Keratinocyte (primary cell): Measurements from ENCODE around the gene BLACAT1.

ENCODE experiments used
- CTCF ChIP-seq, 3 experiments: IDR thresholded peaks in 1 of 3; conservative IDR thresholded peaks in 1 of 3; optimal IDR thresholded peaks in 1 of 3; 2 replicates in 2 of 3; 3 replicates in 1 of 3; pipeline versions ENCODE3 to v1.5.1; 2011; ENCODE audit warnings: low read length in 3 of 3, mild to moderate bottlenecking in 3 of 3, moderate library complexity in 2 of 3, control low read depth in 1 of 3, inconsistent platforms in 1 of 3; ENCODE audit not compliant: insufficient read depth in 2 of 3; ENCODE audit errors: extremely low read depth in 1 of 3
- EZH2 ChIP-seq: IDR thresholded peaks from one replicate; pipeline ENCODE4 v1.6.1; 2012; ENCODE audit warnings: inconsistent platforms, mild to moderate bottlenecking, low read length, moderate library complexity

- no peak for TF ChIP-seq CTCF (optimal IDR thresholded peaks at IDR 0.05 in 1 of 3, IDR thresholded peaks at IDR 0.05 in 1 of 3, conservative IDR thresholded peaks at IDR 0.05 in 1 of 3; ENCODE audit: extremely low read depth in 1 of 3, insufficient read depth in 2 of 3, low read length in 3 of 3)
- TF ChIP-seq EZH2, result no peak
Observed at GRCh38 chr1:205449254-205449749, 6.5 kb downstream of the BLACAT1 start.
